SK-N-MC (cell line): Measurements from ENCODE around the gene SMTNL1.

Experiments used
- EZH2 ChIP-seq: fragments of 200-600 bp; sonication (generic); IDR thresholded peaks from one replicate; pipeline ENCODE4 v1.6.1; 2017; ENCODE audit warnings: antibody characterized with exemption
- POLR2AphosphoS5 ChIP-seq: IDR thresholded peaks from 2 replicates; pipeline ENCODE4 v1.6.1; 2012; ENCODE audit warnings: mild to moderate bottlenecking, low read depth, low read length, borderline replicate concordance

DNA sequence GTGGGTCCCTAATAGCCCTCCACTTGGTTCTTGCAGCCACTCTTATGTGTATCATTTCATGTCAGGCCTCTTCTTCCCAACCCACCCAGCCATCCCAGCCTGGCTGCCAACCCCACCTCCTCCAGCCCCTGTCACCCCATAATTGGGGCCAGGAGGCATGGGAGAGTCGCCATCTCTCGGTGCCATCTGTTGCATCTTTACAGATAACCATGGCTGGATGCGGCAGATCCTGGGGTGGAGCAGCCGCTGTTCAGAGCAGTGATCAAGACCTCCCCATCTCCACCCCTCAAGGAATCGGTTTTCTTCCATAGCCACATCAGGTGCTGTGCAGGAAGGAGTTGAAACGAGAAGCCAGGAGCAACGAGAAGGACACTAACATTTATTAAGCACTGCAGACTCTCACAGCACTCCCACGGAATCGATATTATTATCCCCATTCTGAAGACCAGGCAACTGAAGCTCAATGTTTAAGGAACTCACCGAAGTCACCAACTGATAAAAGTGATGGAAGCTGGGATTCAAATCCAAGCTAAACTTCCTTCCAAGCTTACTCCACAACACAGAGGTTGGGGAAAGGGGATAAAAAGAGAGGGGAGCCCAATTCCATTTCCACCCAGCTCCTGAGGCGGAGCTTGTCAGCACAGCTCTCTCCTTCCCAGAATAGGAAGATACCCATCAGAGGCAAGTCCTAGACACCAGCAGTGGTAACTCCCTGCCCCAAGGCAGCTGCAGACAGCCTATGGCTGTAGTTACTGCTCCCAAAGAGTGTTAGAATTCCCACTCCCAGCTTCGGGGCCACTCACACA is 24.5 kb upstream of the SMTNL1 start:
- no peak for TF ChIP-seq POLR2AphosphoS5
- no peak for TF ChIP-seq EZH2
